Measurements from ENCODE around the gene NPTX2. TPM values are rescaled to one million over a fixed set of nuclear protein-coding genes. Genes with fewer than 3 reads are reported as not detected.

Gene NPTX2
- total and polyA plus RNA-seq, 2 of the 8 experiments (the other 6 are each of a cell fraction or from before 2014, with no cell fraction given) = 18.4 to 19.2 TPM

DNA sequence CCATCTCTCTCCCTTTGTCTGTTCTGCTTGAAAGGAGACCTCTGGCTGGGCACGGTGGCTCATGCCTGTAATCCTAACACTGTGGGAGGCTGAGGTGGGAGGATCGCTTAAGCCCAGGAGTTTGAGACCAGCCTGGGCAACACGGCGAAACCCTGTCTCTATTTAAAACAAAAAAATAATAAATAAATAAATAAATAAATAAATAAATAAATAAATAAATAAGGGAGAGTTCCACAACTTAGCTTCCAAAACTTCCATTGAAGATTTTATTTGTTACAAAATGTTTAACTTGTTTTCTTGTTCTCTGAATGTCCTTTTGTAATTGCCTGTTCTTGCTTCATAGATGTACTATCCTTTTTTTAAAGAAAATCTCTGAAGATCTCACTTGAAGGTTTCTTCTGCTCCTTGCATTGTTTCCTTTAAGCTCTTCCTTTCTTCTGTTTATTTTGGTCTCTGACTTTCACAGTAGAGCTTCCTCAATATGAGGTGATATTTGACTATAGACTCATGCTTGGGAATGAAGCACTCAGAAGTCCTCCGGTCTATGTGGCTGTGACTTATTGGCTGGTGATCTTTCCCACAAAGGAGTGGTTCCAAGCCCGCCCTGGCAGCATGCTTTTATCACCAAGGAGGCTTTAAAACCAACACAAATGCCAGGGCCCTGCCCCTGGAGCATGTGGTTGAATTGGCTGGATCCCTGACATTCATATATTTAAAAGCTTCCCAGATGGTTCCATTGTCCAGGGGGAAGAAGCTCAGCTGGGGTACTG, 18.1 kb upstream of the NPTX2 start (continued):
- no peak for TF ChIP-seq SRF (IDR thresholded peaks at IDR 0.05; ENCODE audit: low read depth, low read length)
- TF ChIP-seq RAD21 (IDR thresholded peaks at IDR 0.05 in 1 of 2, conservative IDR thresholded peaks at IDR 0.05 in 1 of 2; ENCODE audit: low read depth in 2 of 2, low read length in 2 of 2) = no peak
- no peak for TF ChIP-seq YY1 (IDR thresholded peaks at IDR 0.05; ENCODE audit: low read depth, low read length)
- TF ChIP-seq GABPA (IDR thresholded peaks at IDR 0.05; ENCODE audit: borderline replicate concordance, insufficient read depth, low read length) = no peak
- no peak for TF ChIP-seq CTBP2 (IDR thresholded peaks at IDR 0.05; ENCODE audit: borderline replicate concordance, insufficient read depth, insufficient read length, low read length)
- no peak for TF ChIP-seq BCL11A (IDR thresholded peaks at IDR 0.05; ENCODE audit: low read depth in 2 of 2, low read length in 2 of 2)
- TF ChIP-seq CBX5 (IDR thresholded peaks at IDR 0.05; ENCODE audit: low read depth, low read length) = no peak
- TF ChIP-seq GTF2F1 (IDR thresholded peaks at IDR 0.05; ENCODE audit: borderline replicate concordance, low read depth, low read length) = no peak
